Astrocyte (in vitro differentiated cells and primary cell): ENCODE measurements around the gene TCF7.

ENCODE experiments used
- EZH2 ChIP-seq: IDR thresholded peaks from 2 replicates; pipeline ENCODE4 v1.6.1; 2012; ENCODE audit warnings: mild to moderate bottlenecking, low read length, inconsistent platforms; ENCODE audit not compliant: insufficient read depth
- TF ChIP-seq, protein P1 (sequence below): IDR thresholded peaks from 2 replicates; pipeline ENCODE4 v1.5.1; 2011; ENCODE audit warnings: low read depth, mild to moderate bottlenecking, inconsistent platforms, low read length, moderate library complexity; ENCODE audit not compliant: insufficient read depth

DNA sequence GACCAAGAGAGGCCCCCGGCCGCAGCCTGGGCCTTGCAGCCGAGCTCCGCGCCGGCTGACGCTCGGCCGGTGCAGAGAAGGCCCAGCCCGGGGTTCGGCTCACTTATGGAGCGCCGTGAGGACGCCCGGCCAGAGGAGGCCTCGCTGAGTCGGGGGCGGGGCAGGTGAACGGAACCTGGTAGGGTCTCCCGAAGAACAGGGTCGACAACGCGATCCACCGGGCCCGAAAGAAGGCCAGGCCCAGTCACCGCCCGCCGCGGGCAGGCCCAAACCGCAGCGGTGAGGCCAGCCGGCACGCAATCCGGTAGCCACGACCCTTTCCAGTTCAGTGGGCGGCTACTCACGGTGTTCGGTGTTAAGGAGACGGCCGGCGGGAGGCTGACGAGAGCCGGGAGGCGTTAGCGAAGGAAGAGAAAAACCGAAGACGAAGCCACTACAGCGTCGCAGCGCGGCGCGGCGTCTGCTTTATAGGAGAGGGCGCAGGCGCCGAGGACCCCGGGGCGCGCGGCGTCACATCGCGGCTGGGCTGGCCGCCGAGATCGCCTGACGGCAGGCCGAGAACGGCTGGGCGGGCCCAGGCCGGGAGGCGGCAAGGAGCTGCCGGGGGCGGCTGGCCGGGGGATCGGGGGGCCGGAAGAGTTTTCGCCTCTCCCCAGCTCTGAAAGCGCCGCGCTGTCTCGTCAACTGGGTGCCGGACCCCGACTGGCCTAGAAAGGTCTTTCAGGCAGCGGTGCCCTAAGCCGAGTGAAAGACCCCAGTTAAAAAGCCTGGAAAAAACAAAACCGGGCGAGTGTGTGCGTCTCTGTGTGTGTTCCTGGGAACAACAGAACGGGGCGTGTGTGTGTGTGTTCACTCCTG, 62.3 kb downstream of the TCF7 start, which contains the start of gene SKP1:
- TF ChIP-seq, protein P1, sequence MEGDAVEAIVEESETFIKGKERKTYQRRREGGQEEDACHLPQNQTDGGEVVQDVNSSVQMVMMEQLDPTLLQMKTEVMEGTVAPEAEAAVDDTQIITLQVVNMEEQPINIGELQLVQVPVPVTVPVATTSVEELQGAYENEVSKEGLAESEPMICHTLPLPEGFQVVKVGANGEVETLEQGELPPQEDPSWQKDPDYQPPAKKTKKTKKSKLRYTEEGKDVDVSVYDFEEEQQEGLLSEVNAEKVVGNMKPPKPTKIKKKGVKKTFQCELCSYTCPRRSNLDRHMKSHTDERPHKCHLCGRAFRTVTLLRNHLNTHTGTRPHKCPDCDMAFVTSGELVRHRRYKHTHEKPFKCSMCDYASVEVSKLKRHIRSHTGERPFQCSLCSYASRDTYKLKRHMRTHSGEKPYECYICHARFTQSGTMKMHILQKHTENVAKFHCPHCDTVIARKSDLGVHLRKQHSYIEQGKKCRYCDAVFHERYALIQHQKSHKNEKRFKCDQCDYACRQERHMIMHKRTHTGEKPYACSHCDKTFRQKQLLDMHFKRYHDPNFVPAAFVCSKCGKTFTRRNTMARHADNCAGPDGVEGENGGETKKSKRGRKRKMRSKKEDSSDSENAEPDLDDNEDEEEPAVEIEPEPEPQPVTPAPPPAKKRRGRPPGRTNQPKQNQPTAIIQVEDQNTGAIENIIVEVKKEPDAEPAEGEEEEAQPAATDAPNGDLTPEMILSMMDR: no peak
- no peak for TF ChIP-seq EZH2
